Left lung (tissue), 10 donors: ENCODE measurements around the gene ACO2. TPM values are rescaled to one million over a fixed set of nuclear protein-coding genes. Genes with fewer than 3 reads are reported as not detected.

Experiments
- ATAC-seq: fragments of 200-7000 bp; cut with Tn5 transposase; one replicate; pipeline ENCODE4 v1.9.1; 2020; ENCODE audit warnings: moderate library complexity
- DNase-seq, 4 donors: peaks; one replicate each; pipeline ENCODE4 v3.0.0-alpha.2; 2013 to 2020
- H3K27ac ChIP-seq, 2 donors: fragments of 200-600 bp; sonication (generic) in 1 of 2; one replicate each; pipeline versions ENCODE4 v1.5.0 to v1.8.0; 2020 to 2021
- H3K27me3 ChIP-seq, 2 donors: fragments of 200-600 bp; sonication (generic) in 1 of 2; one replicate each; pipeline versions ENCODE4 v1.5.0 to v1.8.0; 2020 to 2021
- H3K36me3 ChIP-seq, 2 donors: fragments of 200-600 bp; sonication (generic) in 1 of 2; one replicate each; pipeline versions ENCODE4 v1.5.0 to v1.8.0; 2020 to 2021
- H3K4me1 ChIP-seq, 2 donors: fragments of 200-600 bp; one replicate each; pipeline ENCODE4 v1.8.0; 2021
- H3K4me3 ChIP-seq, 2 donors: fragments of 200-600 bp; sonication (generic) in 1 of 2; one replicate each; pipeline versions ENCODE4 v1.5.0 to v1.8.0; 2020 to 2021; ENCODE audit warnings: mild to moderate bottlenecking in 1 of 2
- H3K9me3 ChIP-seq, 2 donors: fragments of 200-600 bp; sonication (generic) in 1 of 2; one replicate each; pipeline versions ENCODE4 v1.5.0 to v1.8.0; 2020 to 2021
- intact Hi-C, 2 donors: fragments of 100-400 bp; cut with DNase I; formaldehyde crosslinking; loops; one replicate each; pipeline versions ENCODE4 v1.11.2 to v1.14.2; 2022
- polyA plus RNA-seq, 6 donors: library from polyadenylated mRNA; unstranded; fragments of 120-200 nt; gene quantifications; one replicate each; pipeline ENCODE4 v1.2.1, GENCODE V29; 2013; ENCODE audit not compliant: insufficient read length in 6 of 6
- total RNA-seq, 2 donors: library from RNA; stranded (reverse); fragmentation: NEBNext Ultra II Directional; extraction: Animal tissue kit (Norgen Biotek cat#: 25700); gene quantifications; one replicate each; pipeline ENCODE4 v1.2.1, GENCODE V29; 2021
- TF ChIP-seq, protein P1 (sequence below), 2 donors: fragments of 200-600 bp; sonication (generic) in 1 of 2; IDR thresholded peaks; one replicate each; pipeline versions ENCODE4 v1.5.0 to v1.8.0; 2021; ENCODE audit warnings: antibody characterized with exemption in 2 of 2
- donor health status: DM: no; HTN: yes; CAD: no.
- donor health status: DM: no; HTN: no; CAD: no.

Gene ACO2
- total and polyA plus RNA-seq, 8 donors = 51.0 to 91.8 (median 59.4) TPM

DNA sequence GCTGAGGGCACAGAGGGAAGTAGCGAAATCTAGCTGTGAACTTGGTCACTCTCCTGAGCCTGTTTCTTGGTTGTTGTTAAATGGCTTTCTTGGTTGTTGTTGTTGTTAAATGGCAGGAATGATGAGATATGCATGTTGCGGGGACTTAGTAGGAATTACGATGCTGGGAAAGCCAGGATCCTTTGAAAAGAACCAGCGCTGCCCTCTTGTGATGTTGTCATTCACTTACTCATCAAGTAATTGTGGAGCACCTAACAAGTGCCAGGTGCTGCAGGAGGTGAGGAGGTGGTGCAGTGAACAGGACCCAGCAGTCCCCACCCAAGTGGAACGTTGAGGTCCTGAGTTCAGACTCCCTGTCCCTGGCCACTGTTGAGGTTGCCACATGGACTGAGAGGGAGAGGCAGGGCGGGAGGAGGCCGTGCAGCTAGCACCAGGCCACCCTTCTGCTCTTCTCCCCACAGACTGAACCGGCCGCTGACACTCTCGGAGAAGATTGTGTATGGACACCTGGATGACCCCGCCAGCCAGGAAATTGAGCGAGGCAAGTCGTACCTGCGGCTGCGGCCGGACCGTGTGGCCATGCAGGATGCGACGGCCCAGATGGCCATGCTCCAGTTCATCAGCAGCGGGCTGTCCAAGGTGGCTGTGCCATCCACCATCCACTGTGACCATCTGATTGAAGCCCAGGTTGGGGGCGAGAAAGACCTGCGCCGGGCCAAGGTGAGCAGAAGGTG, 38.6 kb downstream of the ACO2 start:
- TF ChIP-seq, protein P1, sequence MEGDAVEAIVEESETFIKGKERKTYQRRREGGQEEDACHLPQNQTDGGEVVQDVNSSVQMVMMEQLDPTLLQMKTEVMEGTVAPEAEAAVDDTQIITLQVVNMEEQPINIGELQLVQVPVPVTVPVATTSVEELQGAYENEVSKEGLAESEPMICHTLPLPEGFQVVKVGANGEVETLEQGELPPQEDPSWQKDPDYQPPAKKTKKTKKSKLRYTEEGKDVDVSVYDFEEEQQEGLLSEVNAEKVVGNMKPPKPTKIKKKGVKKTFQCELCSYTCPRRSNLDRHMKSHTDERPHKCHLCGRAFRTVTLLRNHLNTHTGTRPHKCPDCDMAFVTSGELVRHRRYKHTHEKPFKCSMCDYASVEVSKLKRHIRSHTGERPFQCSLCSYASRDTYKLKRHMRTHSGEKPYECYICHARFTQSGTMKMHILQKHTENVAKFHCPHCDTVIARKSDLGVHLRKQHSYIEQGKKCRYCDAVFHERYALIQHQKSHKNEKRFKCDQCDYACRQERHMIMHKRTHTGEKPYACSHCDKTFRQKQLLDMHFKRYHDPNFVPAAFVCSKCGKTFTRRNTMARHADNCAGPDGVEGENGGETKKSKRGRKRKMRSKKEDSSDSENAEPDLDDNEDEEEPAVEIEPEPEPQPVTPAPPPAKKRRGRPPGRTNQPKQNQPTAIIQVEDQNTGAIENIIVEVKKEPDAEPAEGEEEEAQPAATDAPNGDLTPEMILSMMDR (IDR thresholded peaks at IDR 0.05) = no peak
- DNase-seq (peak in 1 of 4 donors; percentile 65), ATAC-seq (no peak)
- Histone ChIP-seq H3K4me3 (no peak overlapping the region), H3K27ac (no peak overlapping the region), H3K36me3 (peaks cover 0 to 91% of the 10 kb centered on the region in 2 donors), H3K27me3 (no peaks in the 10 kb centered on the region), H3K4me1 (no peaks in the 10 kb centered on the region), H3K9me3 (no peaks in the 10 kb centered on the region)
- intact Hi-C loops = no loop called here

DNA sequence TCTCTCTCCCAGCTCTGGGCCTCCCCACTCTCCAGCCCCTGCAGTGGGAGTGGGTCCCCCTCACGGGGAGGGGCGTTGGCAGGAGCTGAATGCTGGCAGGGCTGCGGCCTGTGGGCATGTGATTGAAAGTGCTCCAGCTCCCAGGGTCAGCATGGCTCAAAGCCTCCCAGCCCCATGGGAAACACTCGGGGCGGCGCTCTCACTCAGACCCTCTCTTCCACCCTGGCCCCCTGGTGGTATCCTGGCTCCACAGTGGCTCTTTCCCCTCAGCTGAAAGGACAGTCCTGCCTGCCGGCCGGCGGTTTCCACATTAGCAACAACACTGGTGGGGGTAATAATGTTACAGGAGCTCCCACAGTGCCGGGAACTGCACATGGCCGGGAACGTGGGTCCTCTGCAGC, 39.9 kb downstream of the ACO2 start:
- no peak for ATAC-seq
- DNase-seq = no peak
- Histone ChIP-seq H3K4me3 (no peak overlapping the region), H3K27ac (no peak overlapping the region), H3K36me3 (peaks cover 0 to 93% of the 10 kb centered on the region in 2 donors), H3K4me1 (peaks cover 0 to 4% of the 10 kb centered on the region in 2 donors), H3K27me3 (no peaks in the 10 kb centered on the region), H3K9me3 (no peaks in the 10 kb centered on the region)
- intact Hi-C loops = no loop called here
- TF ChIP-seq, protein P1 (IDR thresholded peaks at IDR 0.05) = no peak

DNA sequence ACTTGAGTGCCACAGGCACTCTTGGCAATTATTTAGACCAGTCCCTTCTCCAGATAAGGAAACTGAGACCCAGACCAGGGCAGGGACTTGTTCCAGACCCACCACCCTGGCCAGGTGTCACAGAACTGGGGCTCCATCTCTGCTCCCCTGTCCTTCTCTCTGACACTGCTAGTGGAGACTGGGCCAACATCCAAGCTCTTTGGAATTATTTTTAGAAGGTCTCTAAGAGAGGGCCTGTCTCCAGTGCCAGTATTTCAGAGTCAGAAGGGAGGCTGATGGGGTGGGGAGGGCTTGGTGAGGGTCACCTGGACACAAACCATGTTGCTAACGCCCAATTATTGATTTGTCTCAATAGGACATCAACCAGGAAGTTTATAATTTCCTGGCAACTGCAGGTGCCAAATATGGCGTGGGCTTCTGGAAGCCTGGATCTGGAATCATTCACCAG, 42.6 kb downstream of the ACO2 start:
- TF ChIP-seq, protein P1 (IDR thresholded peaks at IDR 0.05) = no peak
- ATAC-seq (no peak), DNase-seq (no peak)
- intact Hi-C loops = no loop called here
- Histone ChIP-seq H3K4me1 (peaks cover 0 to 4% of the 10 kb centered on the region in 2 donors), H3K4me3 (no peak overlapping the region), H3K27ac (no peak overlapping the region), H3K9me3 (no peaks in the 10 kb centered on the region), H3K36me3 (peaks cover 0 to 97% of the 10 kb centered on the region in 2 donors), H3K27me3 (no peaks in the 10 kb centered on the region)

DNA sequence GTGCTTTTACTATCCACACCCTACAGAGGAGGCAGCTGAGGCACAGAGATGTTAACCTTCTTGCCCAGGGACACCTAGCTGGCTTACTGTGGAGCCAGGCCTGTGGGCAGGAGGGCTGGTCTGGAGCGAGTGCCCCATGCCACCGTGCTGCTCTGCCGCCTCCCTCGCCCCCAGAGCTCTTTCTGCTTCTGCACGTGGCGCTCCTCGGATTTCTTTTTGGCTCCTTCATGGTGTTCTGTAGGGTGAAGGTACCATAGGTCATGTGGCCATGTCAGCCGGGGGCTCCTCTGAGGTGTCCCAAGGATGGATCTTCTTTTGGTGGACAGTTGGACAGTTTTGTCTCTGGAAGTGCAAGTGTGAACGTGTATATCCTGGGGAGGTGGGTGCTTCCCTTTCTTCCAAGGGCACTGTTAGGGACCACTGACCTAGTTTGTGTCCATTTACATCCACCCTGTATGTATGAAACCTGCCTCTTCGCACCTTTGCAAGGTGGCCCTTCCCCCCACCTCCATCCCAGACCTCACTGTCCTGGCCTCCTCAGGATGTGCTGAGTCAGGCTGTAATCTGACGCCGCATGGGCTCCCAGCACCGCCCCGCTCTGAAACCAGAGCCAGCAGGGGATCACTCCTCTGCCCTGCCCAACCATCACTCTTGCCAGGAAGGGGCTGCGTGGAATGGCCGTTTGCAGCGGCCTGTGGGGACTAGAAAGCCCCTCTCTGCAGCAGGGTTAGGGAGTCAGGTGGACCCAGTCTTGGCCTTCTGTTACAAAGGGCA, 43.7 kb downstream of the ACO2 start:
- Histone ChIP-seq H3K27ac (no peak overlapping the region), H3K27me3 (no peaks in the 10 kb centered on the region), H3K4me3 (no peak overlapping the region), H3K9me3 (no peaks in the 10 kb centered on the region), H3K36me3 (peaks cover 0 to 100% of the 10 kb centered on the region in 2 donors), H3K4me1 (peaks cover 4% of the 10 kb centered on the region in 2 donors)
- DNase-seq (no peak), ATAC-seq (peak; percentile 38)
- intact Hi-C loops = no loop called here
- TF ChIP-seq, protein P1 (IDR thresholded peaks at IDR 0.05) = no peak

DNA sequence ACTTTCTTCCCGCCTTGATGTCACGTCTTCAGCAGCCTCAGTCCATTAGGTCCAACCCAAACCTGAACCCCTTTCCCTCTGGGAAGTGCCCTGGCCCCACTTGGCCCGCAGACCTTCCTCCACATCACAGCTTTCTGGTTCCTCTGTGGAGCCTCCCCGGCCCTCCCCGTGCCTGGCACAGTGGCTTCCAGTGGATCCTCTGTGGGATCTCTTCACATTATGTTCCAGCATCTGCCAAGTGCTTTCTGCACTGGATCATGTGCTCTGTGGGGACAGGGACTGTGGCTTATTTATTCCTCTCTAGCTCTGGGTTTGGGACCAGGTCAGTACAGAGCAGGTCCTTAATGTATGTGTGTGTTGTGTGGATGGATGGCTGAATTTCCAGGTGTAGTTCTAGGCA, 44.5 kb downstream of the ACO2 start:
- DNase-seq = no peak
- ATAC-seq = no peak
- TF ChIP-seq, protein P1 (IDR thresholded peaks at IDR 0.05) = no peak
- H3K4me3 ChIP-seq = no peak overlapping the region
- peaks cover 0 to 97% of the 10 kb centered on the region in 2 donors for H3K36me3 ChIP-seq
- no peaks in the 10 kb centered on the region for H3K27me3 ChIP-seq
- H3K9me3 ChIP-seq = no peaks in the 10 kb centered on the region
- intact Hi-C loops = no loop called here
- no peak overlapping the region for H3K27ac ChIP-seq
- H3K4me1 ChIP-seq = peaks cover 4 to 6% of the 10 kb centered on the region in 2 donors
